ENCODE data around the gene CRTAP.
"Not testable (repeated sequence)": the region's sequence is repeated elsewhere in the genome, so short reads cannot be mapped to it uniquely, and the experiment has no call there.

CRTAP gene

DNA sequence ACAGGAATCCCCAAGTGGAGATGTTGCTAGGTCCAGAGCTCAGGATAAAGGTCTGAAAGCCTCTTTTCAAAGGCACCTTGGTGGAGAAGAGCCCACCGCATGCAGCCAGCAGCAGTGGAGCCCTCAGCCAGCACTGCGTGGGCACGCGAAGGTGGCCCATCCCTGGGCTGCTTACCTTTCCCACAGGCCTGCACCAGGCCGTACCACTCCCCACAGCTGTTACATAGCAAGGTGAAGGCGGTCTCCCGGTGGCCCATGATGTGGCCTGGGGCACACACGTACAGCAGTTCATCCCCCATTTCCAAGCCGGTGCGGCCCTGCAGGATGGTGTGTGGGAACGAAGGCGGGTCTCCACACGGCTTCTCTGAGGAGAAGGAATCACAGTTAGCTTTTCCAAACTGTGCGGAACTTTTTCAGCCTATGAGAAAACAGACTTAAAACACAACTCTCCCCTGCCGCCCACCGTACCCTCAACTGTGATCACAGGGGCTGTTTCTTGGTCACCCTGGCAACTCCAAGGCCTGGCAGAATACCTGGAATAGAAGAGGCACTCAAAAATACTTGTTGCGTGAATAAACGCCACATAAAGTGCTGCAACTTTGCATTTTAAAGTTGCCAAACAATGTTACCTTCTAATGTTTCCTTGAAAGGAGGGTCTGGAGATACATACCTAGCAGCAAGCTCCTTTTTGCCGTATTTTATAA, 61.0 kb downstream of the CRTAP start:
- no peak for DNase-seq (ENCODE audit: low read depth in 2 of 2)

DNA sequence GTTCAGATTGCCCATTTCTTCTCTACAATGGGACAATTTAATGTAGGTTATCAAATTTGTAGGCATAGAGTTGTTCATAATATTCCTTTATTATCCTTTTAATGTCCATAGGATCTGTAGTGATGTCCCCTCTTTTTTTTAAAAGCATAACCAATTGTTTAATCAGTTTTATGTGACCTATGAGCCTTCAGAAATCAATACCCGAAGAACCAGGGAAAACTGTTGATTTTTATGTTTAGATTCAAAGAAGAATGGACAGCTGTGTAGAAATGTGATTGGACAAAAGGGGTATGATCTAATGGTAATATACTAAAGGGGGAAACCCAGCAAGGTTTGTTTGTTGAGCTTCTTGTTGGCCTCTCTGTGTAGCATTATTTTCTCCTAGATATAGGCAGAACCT, 65.3 kb downstream of the CRTAP start:
- no peak for DNase-seq (ENCODE audit: low read depth in 2 of 2)

- no peak for DNase-seq (ENCODE audit: low read depth in 2 of 2)
Observed at GRCh38 chr3:33181229-33181628, 67.4 kb downstream of the CRTAP start.

DNA sequence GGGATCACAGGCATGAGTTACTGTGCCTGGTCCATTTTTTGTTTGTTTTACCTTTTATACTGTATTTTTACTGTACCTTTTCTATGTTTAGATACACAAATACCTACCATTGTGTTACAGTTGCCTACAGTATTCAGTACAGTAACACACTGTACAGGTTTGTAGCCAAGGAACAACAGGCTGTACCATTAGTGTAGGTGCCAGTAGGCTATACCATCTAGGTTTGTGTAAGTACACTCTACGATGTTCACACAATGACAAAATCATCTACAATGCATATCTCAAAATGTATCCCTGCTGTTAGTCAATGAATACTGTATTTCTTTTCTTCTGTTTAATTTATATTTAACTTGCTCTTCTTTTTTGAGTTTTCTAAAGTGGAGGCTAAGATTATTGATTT, 67.8 kb downstream of the CRTAP start:
- DNase-seq (ENCODE audit: low read depth in 2 of 2) = not testable (repeated sequence)

- no peak for DNase-seq (ENCODE audit: low read depth in 2 of 2)
Observed at GRCh38 chr3:33184863-33185262, 71.0 kb downstream of the CRTAP start.

GRCh38 chr3:33186524-33187367, 72.9 kb downstream of the CRTAP start:
- no peak for DNase-seq (ENCODE audit: low read depth in 2 of 2)

DNA sequence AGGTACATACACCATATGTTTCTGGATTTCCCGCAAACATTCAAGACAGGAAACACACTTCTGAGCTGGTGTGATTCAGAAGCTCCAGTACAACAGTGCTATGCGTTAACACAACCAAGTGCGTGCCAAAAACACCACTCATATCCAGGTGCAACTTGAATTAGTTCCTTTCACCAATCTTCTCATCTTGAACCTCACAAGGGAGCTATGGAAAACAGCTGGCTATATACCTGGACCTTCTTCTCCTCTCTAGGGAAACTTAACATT, 73.5 kb downstream of the CRTAP start:
- no peak for DNase-seq (ENCODE audit: low read depth in 2 of 2)

GRCh38 chr3:33194303-33194702, 80.5 kb downstream of the CRTAP start:
- no peak for DNase-seq (ENCODE audit: low read depth in 2 of 2)

DNA sequence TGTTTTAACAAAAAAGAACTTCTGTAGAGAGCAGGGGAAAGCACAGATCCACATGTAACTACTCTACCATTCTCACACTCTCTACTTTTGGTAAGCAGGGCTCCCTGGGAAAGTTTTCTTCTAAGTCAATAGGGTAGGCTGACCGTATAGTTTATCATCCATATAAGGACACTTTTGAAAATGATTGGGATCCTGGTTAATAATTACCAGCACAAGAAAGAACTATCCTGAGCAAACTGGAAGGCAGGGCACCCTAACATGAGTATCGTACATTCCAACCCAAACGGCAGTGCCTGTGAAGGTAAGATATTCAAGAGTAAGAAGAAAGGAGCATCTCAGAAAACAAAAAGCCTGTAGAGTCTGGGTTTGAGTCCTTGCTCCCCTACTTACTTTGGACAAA, 82.7 kb downstream of the CRTAP start:
- no peak for DNase-seq (ENCODE audit: low read depth in 2 of 2)
